ENCODE results near the gene STARD5.

GRCh38 chr15:81332326-81332725, 8.4 kb upstream of the STARD5 start:
- TF ChIP-seq POLR2A (IDR thresholded peaks at IDR 0.05) (no peak), CTCF (IDR thresholded peaks at IDR 0.05 in 4 of 5, conservative IDR thresholded peaks at IDR 0.05 in 1 of 5) (no peak)

All from gastrocnemius medialis (tissue), 4 donors.